Measurements from ENCODE around the gene TMC8.
A peak's percentile ranks its signal among the peaks of the same experiment; 100 is the strongest.

The TMC8 gene

DNA sequence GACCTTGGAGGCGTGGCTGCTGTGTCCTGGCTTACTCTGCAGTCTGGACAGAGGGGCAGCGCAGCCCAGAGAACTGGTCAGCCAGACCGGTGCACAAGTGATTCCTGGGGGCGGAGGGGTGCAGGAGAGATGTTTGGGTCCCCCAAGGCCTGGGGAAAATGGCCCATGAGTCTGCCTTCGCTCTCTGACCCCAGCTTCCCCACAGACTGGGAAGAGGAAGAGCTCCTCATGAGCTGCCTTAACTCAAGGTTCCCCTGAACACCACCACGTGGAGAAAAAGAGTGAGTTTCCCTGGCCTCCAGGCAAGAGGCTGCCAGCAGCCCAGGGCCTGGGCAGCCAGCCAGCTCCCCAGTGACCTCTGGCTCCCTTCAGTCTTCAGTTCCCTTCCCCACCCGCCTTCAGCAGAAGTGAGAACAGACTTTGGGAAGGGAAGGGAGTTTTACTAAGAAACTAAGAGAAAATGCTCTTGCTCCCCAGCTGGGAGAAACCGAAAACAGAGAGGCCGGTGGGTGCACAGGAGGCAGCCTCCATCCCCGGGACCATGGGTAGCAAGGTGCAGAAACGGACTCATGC lies 13.7 kb downstream of the TMC8 start:
- no peak overlapping the region for H3K4me3 ChIP-seq (ENCODE audit: low read depth, low read length)
- peak; percentile 63 for DNase-seq (ENCODE audit: low read depth)
- TF ChIP-seq, protein P1, sequence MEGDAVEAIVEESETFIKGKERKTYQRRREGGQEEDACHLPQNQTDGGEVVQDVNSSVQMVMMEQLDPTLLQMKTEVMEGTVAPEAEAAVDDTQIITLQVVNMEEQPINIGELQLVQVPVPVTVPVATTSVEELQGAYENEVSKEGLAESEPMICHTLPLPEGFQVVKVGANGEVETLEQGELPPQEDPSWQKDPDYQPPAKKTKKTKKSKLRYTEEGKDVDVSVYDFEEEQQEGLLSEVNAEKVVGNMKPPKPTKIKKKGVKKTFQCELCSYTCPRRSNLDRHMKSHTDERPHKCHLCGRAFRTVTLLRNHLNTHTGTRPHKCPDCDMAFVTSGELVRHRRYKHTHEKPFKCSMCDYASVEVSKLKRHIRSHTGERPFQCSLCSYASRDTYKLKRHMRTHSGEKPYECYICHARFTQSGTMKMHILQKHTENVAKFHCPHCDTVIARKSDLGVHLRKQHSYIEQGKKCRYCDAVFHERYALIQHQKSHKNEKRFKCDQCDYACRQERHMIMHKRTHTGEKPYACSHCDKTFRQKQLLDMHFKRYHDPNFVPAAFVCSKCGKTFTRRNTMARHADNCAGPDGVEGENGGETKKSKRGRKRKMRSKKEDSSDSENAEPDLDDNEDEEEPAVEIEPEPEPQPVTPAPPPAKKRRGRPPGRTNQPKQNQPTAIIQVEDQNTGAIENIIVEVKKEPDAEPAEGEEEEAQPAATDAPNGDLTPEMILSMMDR (IDR thresholded peaks at IDR 0.05; ENCODE audit: control insufficient read depth, extremely low read depth, insufficient read depth), result no peak

- TF ChIP-seq, protein P1 (IDR thresholded peaks at IDR 0.05; ENCODE audit: control insufficient read depth, extremely low read depth, insufficient read depth), result peak; percentile 48
- no peak overlapping the region for H3K4me3 ChIP-seq (ENCODE audit: low read depth, low read length)
- DNase-seq (ENCODE audit: low read depth), result peak; percentile 91
These were observed 14.4 kb downstream of the TMC8 start for GRCh38 chr17:78144736-78145641.

DNA sequence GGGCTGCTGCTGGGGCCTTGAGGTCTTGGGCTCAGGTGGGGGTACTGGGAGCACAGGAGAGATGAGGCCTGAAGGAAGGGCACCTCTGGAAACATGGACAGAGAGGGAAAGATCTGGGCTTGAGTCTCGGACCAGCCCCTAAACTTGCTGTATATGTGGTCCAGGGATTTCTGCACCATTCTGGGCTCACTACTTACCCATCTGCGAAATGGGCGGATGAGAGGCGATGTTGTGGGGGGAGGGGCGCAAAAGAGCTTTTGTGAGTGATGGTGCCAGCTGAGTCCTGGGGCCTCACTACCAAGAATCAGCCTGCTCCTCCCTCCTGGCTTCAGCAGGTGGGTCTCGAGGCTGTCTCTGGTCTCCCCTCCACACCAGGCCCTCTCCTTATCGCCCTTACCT lies 15.9 kb downstream of the TMC8 start:
- H3K4me3 ChIP-seq (ENCODE audit: low read depth, low read length), result no peak overlapping the region
- TF ChIP-seq, protein P1 (IDR thresholded peaks at IDR 0.05; ENCODE audit: control insufficient read depth, extremely low read depth, insufficient read depth), result no peak
- no peak for DNase-seq (ENCODE audit: low read depth)

DNA sequence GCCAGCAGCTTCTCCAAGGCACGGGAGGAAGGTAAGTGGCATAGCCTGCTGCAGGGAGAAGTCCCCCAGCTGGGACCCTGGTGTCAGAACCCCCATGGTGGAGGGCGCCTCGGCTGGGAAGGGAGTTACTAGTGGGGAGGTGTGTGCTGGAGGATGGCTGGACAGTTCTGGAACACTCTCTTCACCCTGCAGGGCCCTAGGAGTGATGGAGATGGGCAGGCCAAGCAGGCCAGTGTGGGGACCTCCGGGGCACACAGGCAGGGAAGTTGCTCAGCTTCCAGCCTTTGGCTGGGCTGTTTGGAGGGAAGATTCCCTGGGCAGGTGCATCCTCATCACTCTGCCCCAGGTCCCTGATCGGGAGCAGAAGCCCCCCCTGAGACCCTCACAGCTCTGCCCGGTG lies 16.3 kb downstream of the TMC8 start:
- TF ChIP-seq, protein P1 (IDR thresholded peaks at IDR 0.05; ENCODE audit: control insufficient read depth, extremely low read depth, insufficient read depth), result no peak
- H3K4me3 ChIP-seq (ENCODE audit: low read depth, low read length), result no peak overlapping the region
- no peak for DNase-seq (ENCODE audit: low read depth)

GRCh38 chr17:78147315-78147998 lies 16.9 kb downstream of the TMC8 start:
- no peak overlapping the region for H3K4me3 ChIP-seq (ENCODE audit: low read depth, low read length)
- TF ChIP-seq, protein P1 (IDR thresholded peaks at IDR 0.05; ENCODE audit: control insufficient read depth, extremely low read depth, insufficient read depth), result no peak
- DNase-seq (ENCODE audit: low read depth), result no peak

GRCh38 chr17:78148286-78149016 lies 17.9 kb downstream of the TMC8 start:
- DNase-seq (ENCODE audit: low read depth), result no peak
- TF ChIP-seq, protein P1 (IDR thresholded peaks at IDR 0.05; ENCODE audit: control insufficient read depth, extremely low read depth, insufficient read depth), result no peak
- H3K4me3 ChIP-seq (ENCODE audit: low read depth, low read length), result no peak overlapping the region
